ENCODE data around the gene ULBP3.
"Not testable (repeated sequence)": the region's sequence is repeated elsewhere in the genome, so short reads cannot be mapped to it uniquely, and the experiment has no call there.

Gene ULBP3

DNA sequence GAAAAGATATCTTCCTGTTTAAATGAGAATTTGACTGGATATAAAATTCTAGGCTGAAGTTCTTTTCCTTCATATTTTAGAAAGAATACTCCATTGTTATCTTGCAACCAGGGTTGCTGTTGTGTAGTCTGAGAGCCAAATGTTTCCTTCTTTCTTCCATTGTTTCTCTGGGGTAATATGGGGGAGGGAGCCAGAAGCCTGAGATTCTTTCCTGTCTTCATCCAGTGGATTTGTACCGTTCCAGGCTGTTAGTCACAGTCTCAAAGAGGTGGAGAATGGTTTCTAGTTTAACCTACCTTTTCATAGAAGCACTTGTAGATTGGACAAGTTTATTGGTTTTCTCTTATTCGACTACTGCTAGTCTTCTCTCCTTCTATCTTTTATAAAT, 6.1 kb upstream of the ULBP3 start:
- no peak for FAIRE-seq

DNA sequence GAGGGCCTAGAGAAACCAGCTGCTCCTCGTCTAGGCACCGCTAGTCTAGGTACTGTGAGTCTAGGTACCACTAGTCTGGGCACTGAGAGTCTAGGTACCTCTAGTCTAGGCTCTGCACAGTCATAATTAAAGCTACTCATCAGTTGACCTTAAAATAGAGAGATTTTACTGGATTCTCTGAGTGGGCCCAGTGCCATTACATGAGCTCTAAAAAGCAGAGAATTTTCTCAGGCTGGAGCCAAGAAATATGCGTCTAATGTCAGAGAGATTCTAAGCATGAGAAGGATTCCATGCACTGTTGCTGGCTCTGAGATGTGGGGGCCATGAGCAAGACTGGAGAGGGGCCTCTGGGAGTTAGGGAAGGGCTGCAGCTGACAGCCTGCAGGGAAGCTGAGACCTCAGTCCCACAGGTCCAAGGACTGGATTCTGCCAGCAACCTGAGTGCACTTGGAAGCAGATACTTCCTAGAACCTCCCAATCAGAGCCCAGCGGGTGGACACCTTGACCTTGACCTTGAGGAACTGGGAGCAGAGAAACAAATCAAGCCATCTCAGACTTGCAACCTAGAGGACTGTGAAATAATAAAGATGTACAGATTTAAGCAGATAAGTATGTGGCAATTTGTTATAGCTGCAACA, 5.6 kb upstream of the ULBP3 start:
- FAIRE-seq = not testable (repeated sequence)

DNA sequence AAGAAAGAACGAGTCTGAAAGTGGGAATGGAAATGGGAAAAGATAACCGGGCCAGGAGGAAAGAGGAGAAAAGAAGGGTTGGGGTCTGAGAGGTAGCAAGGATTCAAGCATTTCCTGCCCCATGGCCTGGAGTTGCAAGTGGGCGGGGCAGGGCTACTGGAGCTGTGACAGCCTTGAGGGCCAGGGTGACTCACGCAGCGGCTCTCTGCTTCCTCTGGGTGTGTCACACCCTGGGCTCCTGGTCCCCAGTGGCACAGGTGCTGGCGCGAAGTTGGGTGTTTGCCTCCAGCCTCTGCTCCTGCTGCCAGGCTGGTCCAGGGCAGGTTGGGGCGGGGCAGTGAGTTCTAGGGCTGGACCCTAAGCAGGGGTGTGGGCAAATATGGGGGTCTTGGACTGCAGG, 3.3 kb upstream of the ULBP3 start:
- no peak for FAIRE-seq

DNA sequence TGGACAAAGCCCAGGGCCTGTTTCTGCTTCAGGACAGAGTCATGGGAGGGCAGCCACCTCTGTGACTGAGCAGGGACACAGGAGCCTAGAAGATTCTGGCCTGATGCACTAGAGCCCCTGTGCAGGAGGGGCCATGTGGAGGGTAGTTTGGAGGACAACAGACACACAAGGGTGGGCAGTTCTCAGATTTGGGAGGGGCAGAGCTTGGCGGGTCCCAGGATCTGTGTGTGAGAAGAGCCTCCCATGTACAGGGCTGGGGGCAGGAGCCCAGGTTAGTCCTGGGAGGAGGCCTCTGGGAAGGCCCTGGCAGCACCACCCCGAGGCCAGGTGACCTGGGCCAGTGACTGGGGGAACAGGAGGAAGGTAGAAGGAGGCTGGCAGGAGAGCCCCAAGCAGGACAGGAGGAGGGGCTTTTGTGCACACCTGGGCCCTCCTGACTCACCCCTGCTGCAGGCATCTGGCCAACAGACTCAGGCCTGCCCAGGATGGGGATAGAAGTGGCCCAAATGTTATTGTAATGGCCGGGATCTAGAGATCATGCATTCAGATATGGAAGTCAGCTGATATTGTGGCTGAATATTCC, 1.4 kb upstream of the ULBP3 start:
- no peak for FAIRE-seq

DNA sequence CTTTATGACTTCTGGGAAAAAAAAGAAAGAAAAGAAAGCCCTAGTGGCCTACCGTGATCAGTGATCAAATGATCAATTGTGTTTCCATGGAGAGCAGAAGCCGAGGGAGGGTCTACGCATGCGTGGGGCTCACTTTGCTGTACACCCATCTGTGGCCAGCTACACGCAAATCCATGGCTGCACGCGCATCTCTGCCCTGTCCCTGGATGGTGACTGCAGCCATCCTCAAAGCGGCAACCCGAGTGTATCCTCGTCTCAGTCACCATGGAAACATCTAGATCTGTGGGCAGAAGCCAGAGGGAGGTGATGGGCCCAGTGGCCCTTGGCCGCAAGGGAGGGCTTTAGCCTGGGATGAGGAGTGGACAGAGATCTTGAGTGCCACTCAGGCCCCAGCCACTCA, 785 bp upstream of the ULBP3 start:
- no peak for FAIRE-seq

DNA sequence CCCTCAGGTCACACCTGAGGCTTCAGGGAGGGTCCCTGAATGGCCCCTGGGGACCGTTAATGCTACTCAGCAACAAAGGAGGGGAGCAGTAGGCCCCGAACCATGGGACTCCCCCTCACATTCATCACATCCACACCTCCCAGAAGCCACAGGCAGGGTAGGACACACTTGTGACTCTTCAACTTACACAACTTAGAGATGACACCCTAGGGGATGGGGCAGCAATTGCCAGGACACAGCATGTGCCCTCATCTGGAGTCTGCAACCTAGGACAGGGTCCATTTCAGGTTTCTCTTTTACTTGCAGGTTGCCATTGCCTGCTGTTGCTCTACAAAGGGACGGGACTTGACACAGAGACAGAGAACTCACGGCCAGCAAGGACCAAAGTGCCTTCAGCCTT, 770 bp downstream of the ULBP3 start:
- no peak for FAIRE-seq

DNA sequence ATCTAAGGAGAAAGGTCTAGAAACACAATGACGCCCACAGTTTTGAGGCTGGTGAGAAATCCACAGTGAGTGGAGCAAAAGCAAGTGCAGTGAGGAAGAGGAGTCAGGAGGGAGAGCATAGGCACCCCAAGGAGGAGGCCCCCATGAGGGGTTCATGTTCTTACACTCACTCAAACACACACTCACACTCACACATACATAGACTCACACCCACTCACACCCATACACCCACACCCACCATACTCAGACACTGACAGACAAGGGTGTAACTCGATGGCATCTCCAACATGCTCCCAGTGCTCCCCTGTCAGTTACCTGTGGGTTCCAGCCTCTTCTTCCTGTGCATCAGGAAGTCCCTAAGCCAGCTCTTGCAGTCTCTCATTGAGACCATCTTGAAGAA, 3.8 kb downstream of the ULBP3 start:
- no peak for FAIRE-seq

DNA sequence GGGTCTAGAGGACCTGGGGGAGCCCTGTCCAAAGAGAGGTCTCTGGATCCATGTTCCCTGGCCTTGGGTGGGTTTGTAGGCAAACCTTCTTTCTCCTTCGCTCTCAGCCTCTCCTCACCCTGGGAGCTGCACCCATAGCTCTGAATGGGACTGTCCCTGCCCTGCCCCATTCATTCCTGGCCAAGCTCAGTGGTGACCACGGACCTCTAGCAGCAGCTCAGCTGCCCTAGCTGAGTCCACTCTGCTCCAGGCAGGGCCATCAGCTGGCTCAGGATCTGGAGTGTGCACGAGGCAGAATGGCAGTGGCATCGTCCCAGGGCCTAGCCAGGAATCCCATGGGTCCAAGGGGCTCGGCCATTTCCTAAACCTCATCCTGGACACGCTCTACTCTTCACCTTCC, 5.3 kb downstream of the ULBP3 start:
- FAIRE-seq = no peak

DNA sequence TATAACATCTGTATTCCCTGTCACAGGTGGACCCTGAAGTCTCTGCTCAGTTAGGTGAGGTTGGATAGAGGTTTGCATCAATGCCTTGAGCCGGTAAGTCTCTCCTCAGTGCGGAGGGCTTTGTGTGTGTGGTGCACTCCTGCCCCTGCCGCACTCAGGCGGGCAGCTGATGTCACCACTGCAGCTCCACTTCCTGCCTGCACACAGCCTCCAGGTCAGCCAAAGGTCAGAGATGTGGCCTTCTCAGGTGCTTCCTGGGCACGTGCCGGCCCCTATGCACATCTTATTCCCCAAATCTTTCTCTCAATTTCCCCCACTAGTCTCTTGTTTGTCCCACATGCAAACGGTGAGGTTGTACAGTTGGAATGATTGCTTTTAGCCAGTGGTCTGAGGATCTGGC, 8.9 kb downstream of the ULBP3 start:
- not testable (repeated sequence) for FAIRE-seq

DNA sequence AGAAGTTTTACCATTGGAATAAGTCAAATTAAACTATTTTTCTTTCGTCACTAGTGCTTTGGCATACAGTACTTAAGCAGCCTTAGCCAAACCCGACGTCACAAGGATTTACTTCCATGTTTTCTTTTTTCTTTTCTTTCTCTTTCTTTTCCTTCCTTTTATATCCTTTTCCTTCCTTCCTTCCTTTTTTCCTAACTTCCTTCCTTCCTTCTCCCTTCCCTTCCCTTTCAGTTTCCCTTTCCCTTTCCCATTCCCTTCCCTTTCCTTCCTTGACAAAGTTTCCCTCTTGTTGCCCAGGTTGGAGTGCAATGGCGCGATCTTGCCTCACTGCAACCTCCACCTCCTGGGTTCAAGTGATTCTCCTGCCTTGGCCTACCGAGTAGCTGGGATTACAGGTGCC, 9.9 kb downstream of the ULBP3 start:
- FAIRE-seq = no peak

DNA sequence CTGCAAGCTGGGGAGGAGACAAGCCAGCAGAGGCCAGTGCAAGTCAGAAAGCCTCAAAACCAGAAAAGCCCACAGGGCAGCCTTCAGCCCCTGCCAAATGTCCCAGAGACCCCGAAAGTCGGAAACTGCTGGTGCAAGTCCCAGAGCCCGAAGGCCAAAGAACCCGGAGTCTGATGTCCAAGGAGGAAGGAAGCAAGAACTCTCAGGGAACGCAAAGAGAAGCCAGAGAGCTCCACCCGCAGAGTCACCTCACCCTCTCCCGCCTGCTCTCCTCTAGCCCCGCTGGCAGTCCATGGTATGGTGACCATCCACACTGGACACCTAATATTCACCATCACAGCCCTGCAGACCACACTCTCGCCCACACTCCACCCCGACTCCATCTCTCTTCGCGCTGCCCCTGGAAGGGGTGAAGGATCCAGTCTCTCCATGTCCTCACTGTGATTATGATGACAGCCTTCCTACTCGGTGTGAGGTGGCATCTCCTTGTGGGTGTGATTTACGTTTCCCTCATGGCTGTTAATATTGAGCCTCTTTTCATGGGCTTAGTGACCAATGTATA, 10.6 kb downstream of the ULBP3 start:
- FAIRE-seq = no peak

DNA sequence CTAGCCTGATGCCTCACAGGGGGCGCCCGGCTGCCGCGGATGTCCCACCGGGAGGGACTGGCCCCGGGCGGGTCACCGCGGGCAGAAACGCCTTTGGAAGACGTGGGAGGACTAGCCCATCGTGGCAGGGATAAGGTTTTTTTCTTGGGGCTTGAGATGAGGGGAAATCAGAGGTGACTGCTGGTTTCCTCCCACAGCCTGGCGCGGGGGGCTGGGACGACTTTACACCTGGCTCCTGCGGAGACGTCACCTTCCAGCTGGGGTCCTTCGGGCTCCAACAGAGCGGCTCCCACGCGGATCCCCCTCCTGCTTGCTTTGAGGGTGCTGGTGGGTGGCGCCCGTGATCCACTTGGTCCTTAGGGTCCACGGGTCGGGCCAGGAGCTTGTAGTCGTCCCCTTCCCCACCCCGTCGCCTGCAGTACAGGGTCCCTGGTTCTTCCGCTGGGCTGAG, 11.4 kb downstream of the ULBP3 start:
- no peak for FAIRE-seq

DNA sequence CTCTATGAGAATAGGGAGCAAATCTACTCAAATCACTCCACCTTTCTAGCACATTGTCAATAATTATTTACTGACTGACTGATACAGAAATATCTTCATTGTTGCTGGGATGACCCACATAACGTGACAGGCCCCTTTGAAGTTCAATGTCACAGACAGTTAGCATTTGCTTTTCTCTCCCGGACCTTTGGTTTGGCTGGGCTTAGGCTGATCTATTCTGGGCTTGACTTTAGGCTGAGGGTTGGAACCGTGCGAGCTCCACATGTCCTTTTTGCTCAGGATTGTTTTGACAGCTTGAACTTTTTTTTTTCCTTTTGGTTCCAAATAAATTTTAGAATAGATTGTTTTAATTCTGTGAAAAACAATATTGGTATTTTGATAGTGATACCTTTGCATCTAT, 12.0 kb downstream of the ULBP3 start:
- FAIRE-seq = no peak

DNA sequence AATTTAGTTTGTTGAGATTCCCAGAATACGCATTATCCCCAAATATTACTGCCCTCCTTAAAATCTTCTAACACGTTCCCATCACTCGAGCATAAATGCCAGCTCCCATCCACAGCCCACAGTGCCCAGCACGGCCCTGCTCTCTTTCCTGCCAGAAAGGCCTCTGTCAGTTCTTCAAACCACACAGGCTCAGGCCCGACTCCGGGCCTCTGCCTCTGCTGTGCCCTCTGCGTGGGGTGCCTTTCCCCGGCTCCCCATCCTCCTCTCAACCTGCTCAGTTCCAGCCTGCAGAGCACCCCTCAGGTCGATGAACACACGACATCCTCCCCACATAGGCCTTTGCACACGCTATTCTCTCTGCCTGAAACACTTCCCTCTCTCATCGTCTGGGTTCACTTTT, 12.8 kb downstream of the ULBP3 start:
- FAIRE-seq = no peak

DNA sequence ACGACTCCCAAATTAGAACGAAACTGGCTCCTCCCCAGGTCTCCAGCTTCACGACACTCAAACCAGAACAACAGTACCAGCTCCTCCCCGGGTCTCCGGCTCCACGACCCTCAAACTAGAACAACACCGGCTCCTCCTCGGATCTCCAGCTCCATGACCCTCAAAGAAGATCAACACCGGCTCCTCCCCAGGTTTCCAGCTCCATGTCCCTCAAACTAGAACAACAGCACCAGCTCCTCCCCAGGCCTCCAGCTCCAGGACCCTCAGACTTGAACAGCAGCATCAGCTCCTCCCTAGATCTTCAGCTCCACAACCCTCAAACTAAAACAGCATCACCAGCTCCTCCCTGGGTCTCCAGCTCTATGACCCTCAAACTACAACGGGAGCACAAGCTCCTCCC, 13.8 kb downstream of the ULBP3 start:
- FAIRE-seq = no peak

DNA sequence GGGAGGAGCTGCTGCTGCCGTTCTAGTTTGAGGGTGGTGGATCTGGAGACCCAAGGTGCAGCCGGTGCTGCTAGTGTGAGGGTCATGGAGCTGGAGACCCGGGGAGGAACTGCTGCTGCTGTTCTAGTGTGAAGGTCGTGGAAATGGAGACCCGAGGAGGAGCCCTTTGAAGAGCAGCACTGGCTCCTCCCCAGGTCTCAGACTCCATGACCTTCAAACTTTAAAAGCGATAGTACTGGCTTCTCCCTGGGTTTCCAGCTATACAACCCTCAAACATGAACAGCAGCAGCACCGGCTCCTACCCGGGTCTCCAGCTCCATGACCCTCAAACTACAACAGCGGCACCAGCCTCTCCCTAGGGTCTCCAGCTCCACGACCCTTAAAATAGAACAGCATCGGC, 15.5 kb downstream of the ULBP3 start:
- FAIRE-seq = no peak

DNA sequence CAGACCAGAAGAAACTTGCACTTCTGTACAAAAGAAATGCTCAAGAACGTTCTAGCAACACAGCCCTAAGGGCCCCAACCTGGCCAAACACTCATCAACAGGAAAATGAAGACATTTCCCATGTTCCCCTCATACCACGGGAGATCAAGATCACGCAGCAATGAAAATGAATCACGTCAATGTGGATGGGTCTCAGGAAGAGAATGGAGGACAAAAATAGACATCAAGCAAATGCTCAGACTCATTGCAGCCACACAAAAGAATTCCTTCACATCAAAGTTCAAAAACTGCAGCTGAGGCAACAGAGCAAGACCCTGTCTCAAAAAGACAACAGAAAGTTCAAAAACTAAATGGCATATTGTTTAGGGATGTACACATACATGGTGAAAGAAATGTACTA, 18.1 kb downstream of the ULBP3 start:
- FAIRE-seq = no peak

DNA sequence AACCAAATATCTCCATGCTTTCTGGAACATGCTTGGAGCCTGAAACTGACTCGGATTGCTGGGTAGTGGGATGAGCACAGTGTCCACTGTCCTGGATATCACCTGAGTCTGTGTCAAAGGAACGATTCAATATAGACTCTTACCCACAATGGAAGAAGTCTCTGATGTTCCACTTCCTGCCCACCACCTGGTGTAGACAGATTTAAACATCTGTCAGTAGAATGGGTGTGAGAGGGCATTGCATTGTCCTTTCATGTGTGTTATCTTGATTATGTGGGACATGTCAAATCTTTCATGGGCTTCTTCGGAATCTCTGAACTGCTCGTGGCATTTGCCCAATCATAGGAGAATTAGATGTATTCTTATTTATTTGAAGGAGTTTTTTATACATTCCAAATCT, 20.8 kb downstream of the ULBP3 start:
- no peak for FAIRE-seq

DNA sequence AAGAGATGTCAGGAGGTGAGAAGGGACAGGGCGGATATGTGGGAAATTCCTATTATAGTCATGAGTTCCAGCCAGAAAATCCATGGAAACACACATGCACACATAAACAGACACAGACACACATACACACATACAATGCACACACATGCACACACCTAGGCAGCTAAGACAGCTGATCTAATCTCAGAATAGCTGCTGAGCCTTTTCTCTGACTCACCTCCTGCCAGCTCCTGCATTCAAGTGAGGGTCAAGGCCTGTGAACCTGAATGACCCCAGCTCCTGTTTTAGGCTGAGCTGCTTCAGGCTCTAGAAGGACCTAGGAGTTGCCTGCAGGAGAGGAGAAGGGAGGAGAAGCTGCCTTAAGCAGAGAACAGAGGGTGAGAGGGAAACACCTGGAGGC, 22.0 kb downstream of the ULBP3 start:
- FAIRE-seq = no peak

DNA sequence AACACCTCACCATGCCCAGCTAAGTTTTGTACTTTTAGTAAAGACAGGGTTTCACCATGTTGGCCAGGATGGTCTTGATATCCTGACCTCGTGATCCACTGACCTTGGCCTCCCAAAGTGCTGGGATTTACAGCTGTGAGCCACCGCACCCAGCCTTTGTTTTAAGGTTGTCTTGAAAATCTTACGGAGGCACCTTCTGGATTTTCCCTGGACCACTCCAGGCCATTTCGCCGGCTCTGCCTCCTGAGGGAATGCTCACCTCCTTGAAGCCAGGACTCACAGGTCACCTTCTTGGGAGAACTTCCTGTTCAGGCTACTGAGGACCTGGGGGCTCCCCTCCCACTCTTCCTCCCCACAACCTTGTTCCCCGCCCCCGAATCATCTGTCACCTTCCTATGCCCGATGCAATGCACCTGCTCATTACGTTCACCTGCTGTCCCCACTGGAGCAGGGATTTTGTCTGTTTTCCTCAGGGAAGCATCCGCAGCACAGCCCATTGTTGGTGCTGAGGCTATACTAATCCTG, 24.2 kb downstream of the ULBP3 start:
- FAIRE-seq = no peak

DNA sequence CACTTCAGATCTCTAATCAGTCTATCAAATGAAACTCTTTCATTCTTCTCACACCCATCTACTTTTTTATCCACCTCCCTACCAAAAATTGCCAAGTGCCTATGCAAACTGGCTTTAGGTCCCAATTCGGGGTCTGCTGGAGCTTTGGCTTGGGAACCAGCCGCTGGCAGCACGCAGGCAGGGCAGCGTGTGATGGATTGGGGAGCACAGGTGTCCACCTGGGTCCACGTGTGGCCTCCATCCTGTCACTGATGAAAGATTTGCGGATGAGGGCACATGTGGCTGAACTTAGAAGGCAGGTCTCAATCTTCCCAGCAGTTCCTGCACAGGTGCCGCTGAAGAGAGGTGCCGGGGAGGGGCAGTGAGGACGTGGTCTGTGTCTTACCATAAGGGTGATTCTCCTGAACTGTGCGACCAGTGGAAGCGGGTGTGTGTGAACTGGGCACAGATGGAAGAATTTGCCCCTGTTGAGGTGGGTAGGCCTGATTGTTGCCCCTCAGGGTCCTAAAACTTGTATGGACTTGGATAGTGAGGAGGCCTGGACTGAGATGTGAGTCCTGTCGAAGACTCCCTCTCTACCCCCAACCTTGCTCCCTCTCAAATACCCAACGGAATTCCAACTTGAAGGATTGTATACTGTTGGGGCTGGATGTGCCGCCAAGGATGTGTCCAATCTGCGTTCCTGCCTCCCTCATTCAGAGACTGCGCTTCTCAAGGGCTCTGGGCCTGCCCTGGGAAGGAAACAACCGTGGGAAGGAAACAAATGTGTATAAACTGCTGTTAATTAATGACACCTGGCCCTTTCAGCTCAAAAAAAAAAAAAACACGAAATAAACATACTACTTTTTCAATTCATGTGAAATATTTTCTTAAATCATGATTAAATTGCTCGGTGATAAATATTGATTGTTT, 25.2 kb downstream of the ULBP3 start:
- FAIRE-seq = no peak

DNA sequence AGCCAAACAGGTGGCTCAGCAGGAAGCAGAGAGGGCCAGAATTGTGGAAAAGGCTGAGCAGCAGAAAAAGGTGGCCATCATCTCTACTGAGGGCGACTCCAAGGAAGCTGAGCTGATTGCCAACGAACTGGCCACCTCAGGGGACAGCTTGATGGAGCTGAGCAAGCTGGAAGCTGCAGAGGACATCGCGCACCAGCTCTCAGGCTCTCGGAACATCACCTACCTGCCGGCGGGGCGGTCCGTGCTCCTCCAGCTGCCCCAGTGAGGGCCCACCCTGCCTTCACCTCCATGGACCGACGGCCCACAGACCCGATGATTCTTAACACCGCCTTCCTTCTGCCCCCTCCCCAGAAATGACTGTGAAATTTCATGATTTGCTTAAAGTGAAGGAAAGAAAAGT, 25.8 kb downstream of the ULBP3 start:
- no peak for FAIRE-seq

DNA sequence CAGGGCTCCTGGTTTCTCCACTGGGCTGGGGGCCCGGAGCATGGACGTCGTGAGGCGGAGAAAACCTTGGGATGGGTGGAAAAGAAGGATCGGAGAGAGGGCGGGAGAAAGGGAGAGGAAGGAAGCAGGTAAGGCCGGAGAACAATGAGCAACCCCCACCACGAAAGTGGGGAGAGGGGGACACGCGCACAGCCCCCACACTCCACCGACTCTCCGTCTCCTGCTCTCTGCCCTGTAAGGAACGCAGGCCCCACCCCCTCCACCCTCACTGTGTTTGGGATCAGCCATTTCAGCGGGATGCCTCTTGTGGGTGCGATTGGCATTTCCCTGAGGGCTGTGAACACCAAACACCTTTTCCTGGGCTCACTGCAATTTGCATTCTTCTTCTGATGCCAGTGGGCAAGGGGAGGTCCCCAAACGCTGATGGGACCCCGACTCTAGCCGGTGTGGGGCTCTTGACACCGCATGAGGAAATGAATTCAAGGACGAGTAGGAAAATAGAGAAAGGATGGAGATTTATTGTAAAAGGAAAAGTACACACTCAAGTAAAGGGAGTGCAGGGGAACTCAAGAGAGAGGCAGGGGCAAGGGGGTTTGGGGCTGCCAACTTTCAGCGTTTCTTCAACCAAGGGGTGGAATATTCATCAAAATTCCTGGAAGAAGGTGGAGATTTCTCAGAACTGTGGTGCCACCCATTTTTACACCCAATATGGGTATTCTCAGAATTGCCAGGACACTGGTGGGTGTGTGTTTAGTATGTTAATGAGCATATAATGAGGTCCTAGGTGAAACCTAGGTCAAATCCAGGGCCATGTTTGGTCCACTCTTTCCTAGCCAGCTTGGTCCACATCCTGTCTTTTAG, 30.5 kb downstream of the ULBP3 start:
- FAIRE-seq = no peak
